Left cardiac atrium (tissue), 4 donors: Measurements from ENCODE around the gene MORN5. TPM values are rescaled to one million over a fixed set of nuclear protein-coding genes. Genes with fewer than 3 reads are reported as not detected.

Source experiments
- ATAC-seq, 2 donors: fragments of 200-7000 bp; cut with Tn5 transposase; one replicate each; pipeline ENCODE4 v1.9.1; 2020; ENCODE audit warnings: mild to moderate bottlenecking in 2 of 2, moderate library complexity in 2 of 2
- DNase-seq: peaks from one replicate; pipeline ENCODE4 v3.0.0-alpha.2; 2020
- intact Hi-C, 2 donors: fragments of 100-400 bp; cut with DNase I; formaldehyde crosslinking; loops; one replicate each; pipeline versions ENCODE4 v1.14.1 to v1.15.1; 2022 to 2023
- microRNA-seq, 2 donors: library from miRNA; unstranded; fragments of <30 nt; microRNA quantifications; one replicate each; pipeline ENCODE4 v1.2.0, GENCODE V29; 2020
- total RNA-seq, 2 donors: library from RNA; stranded (reverse); fragmentation: NEBNext Ultra II Directional; extraction: Animal tissue kit (Norgen Biotek cat#: 25700); gene quantifications; one replicate each; pipeline ENCODE4 v1.2.1, GENCODE V29; 2021
- donor health status: DM: no; HTN: yes; CAD: no.
- donor health status: DM: no; HTN: yes; CAD: no; lungs with severe emphysema.
- donor health status: DM: yes; HTN: yes; CAD: no.
- donor health status: Dilated cardiomyopathy.

Gene MORN5
- total RNA-seq, 2 donors from 2014 or later, result not detected

- no peak for ATAC-seq
- DNase-seq, result no peak
- intact Hi-C loops, result no loop called here
Measured at GRCh38 chr9:122246666-122247065, 87.0 kb downstream of the MORN5 start.

- intact Hi-C loops, result no loop called here
- DNase-seq (no peak), ATAC-seq (no peak)
Measured at GRCh38 chr9:122248448-122248865, 88.7 kb downstream of the MORN5 start.

Small RNA genes lying within 50 kb of the gene (microRNA-seq; reads per million reads assigned to microRNA genes)
- 0 reads per million in 2 donors for gene MIR4478

Other genes starting within 250 kb of the MORN5 start
- gene TTLL11, start 66.6 kb upstream of the MORN5 start, total RNA-seq, result 1 to 10 TPM; 4.5 to 6.5 TPM
- gene NDUFA8, start 129 bp upstream of the MORN5 start, total RNA-seq, result 100 to 1,000 TPM; 198 to 221 TPM
- gene LHX6, start 69.0 kb downstream of the MORN5 start, total RNA-seq, result 10 to 100 TPM in 1 of 2 donors, 1 to 10 TPM in 1; 6.1 to 11.3 TPM
- 10 to 100 TPM; 30.3 to 32.5 TPM for gene RBM18, start 104.9 kb downstream of the MORN5 start, total RNA-seq
- gene MRRF, start 105.0 kb downstream of the MORN5 start, total RNA-seq, result 10 to 100 TPM; 32.1 to 32.9 TPM
- gene PTGS1, start 211.1 kb downstream of the MORN5 start, total RNA-seq, result 10 to 100 TPM in 1 of 2 donors, 1 to 10 TPM in 1; 6.0 to 37.3 TPM